GM12878 (cell line): ENCODE measurements around the gene DYNLT4. TPM values are rescaled to one million over a fixed set of nuclear protein-coding genes. Genes with fewer than 3 reads are reported as not detected.

Source experiments
- ATAC-seq: fragments of 200-7000 bp; cut with Tn5 transposase; 3 replicates; pipeline ENCODE4 v1.9.1; 2020; ENCODE audit warnings: mild to moderate bottlenecking, moderate library complexity
- BruUV-seq: library from RNA; stranded (reverse); fragments of 400-500 nt; replicated peaks from 2 replicates; lab custom pipeline; 2021; lab: Mats Ljungman, UMichigan
- CTCF ChIA-PET: fragments of 300-600 bp; sonication (Branson Sonifier 250); formaldehyde crosslinking; extraction: SDS; loops from one replicate; lab custom pipeline; 2021; ENCODE audit warnings: inconsistent platforms; lab: Yijun Ruan, JAX
- POLR2A ChIA-PET: fragments of 350-600 bp; formaldehyde crosslinking; extraction: SDS; loops from one replicate; lab custom pipeline; 2021; ENCODE audit warnings: inconsistent platforms; lab: Charles Lee
- RAD21 ChIA-PET: fragments of 300-600 bp; sonication (Branson Sonifier 250); formaldehyde crosslinking; loops from one replicate; lab custom pipeline; 2023; ENCODE audit warnings: antibody characterized with exemption; ENCODE audit not compliant: unreplicated experiment; lab: Charles Lee
- SMC1A ChIA-PET: fragments of 300-600 bp; sonication (Branson Sonifier 250); formaldehyde crosslinking; loops from one replicate; lab custom pipeline; 2023; ENCODE audit not compliant: unreplicated experiment, uncharacterized antibody; lab: Charles Lee
- DNase-seq: peaks from one replicate; pipeline ENCODE4 v3.0.0-alpha.2; 2011; ENCODE audit warnings: low read depth, low spot score
- FAIRE-seq: peaks from 3 replicates; lab custom pipeline; 2011; peaks lifted over from hg19 to GRCh38; lab: Jason Lieb, UNC
- H2AFZ ChIP-seq: 2 replicates; pipeline ENCODE4 v1.6.0; 2011; ENCODE audit warnings: low read depth, low read length, control low read depth; ENCODE audit not compliant: control insufficient read depth
- H3K27ac ChIP-seq: 2 replicates; pipeline ENCODE4 v1.5.1; 2011; ENCODE audit warnings: control low read depth; ENCODE audit not compliant: control insufficient read depth, insufficient read depth
- H3K27me3 ChIP-seq, 2 experiments: replicated peaks in 1 of 2; 2 replicates each; pipeline versions ENCODE4 v1.6.0 to v1.6.1; 2011; ENCODE audit warnings: low read length in 1 of 2; ENCODE audit not compliant: control insufficient read depth in 2 of 2, insufficient read depth in 2 of 2
- H3K36me3 ChIP-seq, 2 experiments: 2 replicates each; pipeline ENCODE4 v1.5.1; 2011; ENCODE audit warnings: low read length in 1 of 2; ENCODE audit not compliant: control insufficient read depth in 2 of 2, insufficient read depth in 2 of 2
- H3K4me1 ChIP-seq: 2 replicates; pipeline ENCODE4 v1.6.1; 2011; ENCODE audit warnings: mild to moderate bottlenecking, low read length, moderate library complexity, mixed read lengths; ENCODE audit not compliant: control insufficient read depth, insufficient read depth
- H3K4me2 ChIP-seq: 2 replicates; pipeline ENCODE4 v1.6.0; 2011; ENCODE audit warnings: control low read depth; ENCODE audit not compliant: control insufficient read depth, insufficient read depth
- H3K4me3 ChIP-seq: fragments of 200-600 bp; sonication (generic); 2 replicates; pipeline ENCODE4 v1.5.1; 2016
- H3K79me2 ChIP-seq: 2 replicates; pipeline ENCODE4 v1.6.0; 2011; ENCODE audit warnings: low read length; ENCODE audit not compliant: control insufficient read depth, insufficient read depth
- H3K9ac ChIP-seq: 2 replicates; pipeline ENCODE4 v1.8.0; 2011; ENCODE audit warnings: low read length, control low read depth, mixed read lengths; ENCODE audit not compliant: control insufficient read depth, insufficient read depth
- H3K9me3 ChIP-seq: replicated peaks from 3 replicates; pipeline ENCODE4 v1.5.1; 2011; ENCODE audit warnings: mild to moderate bottlenecking, low read length; ENCODE audit not compliant: control insufficient read depth, insufficient read depth
- H4K20me1 ChIP-seq: 2 replicates; pipeline ENCODE4 v1.6.0; 2011; ENCODE audit not compliant: control insufficient read depth, insufficient read depth
- CBX5 ChIP-seq: sonication (generic); IDR thresholded peaks from 2 replicates; pipeline ENCODE4 v1.6.1; 2016; ENCODE audit warnings: low read depth, moderate library complexity, mild to moderate bottlenecking, inconsistent platforms
- CHD1 ChIP-seq: IDR thresholded peaks from 2 replicates; pipeline ENCODE4 v1.6.1; 2012; ENCODE audit warnings: low read depth, low read length, improper control_type of control experiment
- CHD2 ChIP-seq: IDR thresholded peaks from 2 replicates; pipeline ENCODE4 v1.6.1; 2011; ENCODE audit warnings: low read depth, low read length, improper control_type of control experiment, borderline replicate concordance
- CHD4 ChIP-seq: fragments of 200-600 bp; sonication (generic); IDR thresholded peaks from 2 replicates; pipeline ENCODE4 v1.6.1; 2016; ENCODE audit warnings: mild to moderate bottlenecking
- FOXK2 ChIP-seq: fragments of 450-650 bp; IDR thresholded peaks from 2 replicates; pipeline ENCODE4 v1.6.1; 2017; ENCODE audit warnings: mild to moderate bottlenecking, moderate library complexity
- HCFC1 ChIP-seq: fragments of 150-350 bp; IDR thresholded peaks from 2 replicates; pipeline ENCODE4 v1.6.1; 2014; ENCODE audit warnings: low read length
- HDGF ChIP-seq: fragments of 450-650 bp; IDR thresholded peaks from 2 replicates; pipeline ENCODE4 v1.6.1; 2016; ENCODE audit warnings: antibody characterized with exemption
- IKZF2 ChIP-seq, 2 experiments: fragments of 450-650 bp; IDR thresholded peaks; 2 replicates each; pipeline ENCODE4 v1.6.1; 2017; ENCODE audit warnings: mild to moderate bottlenecking in 2 of 2, moderate library complexity in 2 of 2
- JUND ChIP-seq: IDR thresholded peaks from 2 replicates; pipeline ENCODE4 v1.6.1; 2012; ENCODE audit warnings: low read depth, mild to moderate bottlenecking, low read length, improper control_type of control experiment, moderate library complexity
- LARP7 ChIP-seq: fragments of 450-650 bp; IDR thresholded peaks from 2 replicates; pipeline ENCODE4 v1.6.1; 2017; ENCODE audit warnings: mild to moderate bottlenecking
- MEF2B ChIP-seq: fragments of 450-650 bp; IDR thresholded peaks from 2 replicates; pipeline ENCODE4 v1.6.1; 2018; ENCODE audit warnings: mild to moderate bottlenecking, moderate library complexity; ENCODE audit not compliant: partially characterized antibody, poor library complexity, severe bottlenecking
- MTA3 ChIP-seq: IDR thresholded peaks from 2 replicates; pipeline ENCODE4 v1.6.1; 2012; ENCODE audit warnings: low read length, inconsistent platforms, borderline replicate concordance
- NFYA ChIP-seq: IDR thresholded peaks from 2 replicates; pipeline ENCODE4 v1.6.1; 2011; ENCODE audit warnings: low read depth, mild to moderate bottlenecking, low read length, improper control_type of control experiment, borderline replicate concordance
- PAX5 ChIP-seq: IDR thresholded peaks from 2 replicates; pipeline ENCODE4 v1.6.1; 2011; ENCODE audit warnings: low read depth, low read length, borderline replicate concordance
- RELA ChIP-seq: fragments of 450-650 bp; IDR thresholded peaks from 2 replicates; pipeline ENCODE4 v1.8.0; 2014; ENCODE audit warnings: borderline replicate concordance; ENCODE audit not compliant: partially characterized antibody
- RUNX3 ChIP-seq: IDR thresholded peaks from 2 replicates; pipeline ENCODE4 v1.6.1; 2012; ENCODE audit warnings: low read length, inconsistent platforms
- SMARCA5 ChIP-seq: fragments of 450-650 bp; IDR thresholded peaks from 2 replicates; pipeline ENCODE4 v1.6.1; 2017; ENCODE audit warnings: mild to moderate bottlenecking
- SPI1 ChIP-seq: IDR thresholded peaks from 2 replicates; pipeline ENCODE4 v1.6.1; 2011; ENCODE audit warnings: low read depth, mild to moderate bottlenecking, low read length, moderate library complexity, borderline replicate concordance; ENCODE audit not compliant: insufficient read depth
- STAT1 ChIP-seq: fragments of 450-650 bp; conservative IDR thresholded peaks from 2 replicates; pipeline ENCODE4 v1.6.1; 2014; ENCODE audit warnings: antibody characterized with exemption, mild to moderate bottlenecking
- SUPT20H ChIP-seq: IDR thresholded peaks from 2 replicates; pipeline ENCODE4 v1.6.1; 2011; ENCODE audit warnings: low read depth, mild to moderate bottlenecking, low read length, moderate library complexity, borderline replicate concordance; ENCODE audit not compliant: control insufficient read depth
- TAF1 ChIP-seq: IDR thresholded peaks from 2 replicates; pipeline ENCODE4 v1.6.1; 2011; ENCODE audit warnings: mild to moderate bottlenecking, low read depth, low read length, borderline replicate concordance
- YBX1 ChIP-seq: fragments of 450-650 bp; IDR thresholded peaks from 2 replicates; pipeline ENCODE4 v1.6.1; 2016; ENCODE audit warnings: antibody characterized with exemption
- WGBS: methylation state at CpG from one replicate; pipeline ENCODE4 v1.1.6; 2016; ENCODE audit warnings: low lambda C conversion rate; ENCODE audit not compliant: insufficient replicate concordance, insufficient coverage; ENCODE audit errors: missing lambda C conversion rate; 5-methylcytosine and 5-hydroxymethylcytosine counted together
- in situ Hi-C: fragments of 300-500 bp; cut with MboI; formaldehyde crosslinking; loops from 9 replicates; pipeline ENCODE4 v1.14.3; 2018; ENCODE audit warnings: mixed read lengths
- intact Hi-C: fragments of 100-400 bp; cut with micrococcal nuclease; formaldehyde crosslinking; loops from one replicate; pipeline ENCODE4 v1.14.2; 2022; ENCODE audit not compliant: unreplicated experiment
- polyA plus RNA-seq, 11 experiments: library from polyadenylated mRNA; depleted of rRNA in 4 of 11; unstranded in 6 of 11; stranded (reverse) in 5 of 11; fragments of >200 nt; fragmentation: Nextera tagmentation in 4 of 11; fragmentation: Illumina TruSeq in 1 of 11; extraction: Ambion mirVana in 4 of 11; extraction: Trizol in 1 of 11; gene quantifications; 1 replicate in 1 of 11; 2 replicates in 10 of 11; pipeline versions ENCODE4 v1.2.1 to v1.2.3, GENCODE V29; 2011 to 2016; ENCODE audit warnings: inconsistent platforms in 2 of 11, missing spikeins in 2 of 11, low read depth in 1 of 11
- total RNA-seq, 4 experiments: library from RNA; depleted of rRNA in 3 of 4; stranded (reverse); fragments of >200 nt in 3 of 4; fragmentation: Illumina TruSeq in 1 of 4; extraction: Trizol in 1 of 4; gene quantifications; 2 replicates each; pipeline versions ENCODE4 v1.2.1 to v1.2.3, GENCODE V29; 2013 to 2021
- TF ChIP-seq, protein P1 (sequence below): fragments of 150-350 bp; IDR thresholded peaks from 2 replicates; pipeline ENCODE4 v1.6.1; 2016; ENCODE audit warnings: low read depth, low read length

The DYNLT4 gene
- total and polyA plus RNA-seq, 10 of the 15 experiments (the other 5 are each of a cell fraction or from before 2014, with no cell fraction given) = 0.23 to 0.28 TPM; not detected in 8

GRCh38 chr1:44787506-44787905 lies 19.6 kb downstream of the DYNLT4 start (continued):
- TF ChIP-seq MEF2B (no peak), CHD4 (no peak)
- TF ChIP-seq, protein P1, sequence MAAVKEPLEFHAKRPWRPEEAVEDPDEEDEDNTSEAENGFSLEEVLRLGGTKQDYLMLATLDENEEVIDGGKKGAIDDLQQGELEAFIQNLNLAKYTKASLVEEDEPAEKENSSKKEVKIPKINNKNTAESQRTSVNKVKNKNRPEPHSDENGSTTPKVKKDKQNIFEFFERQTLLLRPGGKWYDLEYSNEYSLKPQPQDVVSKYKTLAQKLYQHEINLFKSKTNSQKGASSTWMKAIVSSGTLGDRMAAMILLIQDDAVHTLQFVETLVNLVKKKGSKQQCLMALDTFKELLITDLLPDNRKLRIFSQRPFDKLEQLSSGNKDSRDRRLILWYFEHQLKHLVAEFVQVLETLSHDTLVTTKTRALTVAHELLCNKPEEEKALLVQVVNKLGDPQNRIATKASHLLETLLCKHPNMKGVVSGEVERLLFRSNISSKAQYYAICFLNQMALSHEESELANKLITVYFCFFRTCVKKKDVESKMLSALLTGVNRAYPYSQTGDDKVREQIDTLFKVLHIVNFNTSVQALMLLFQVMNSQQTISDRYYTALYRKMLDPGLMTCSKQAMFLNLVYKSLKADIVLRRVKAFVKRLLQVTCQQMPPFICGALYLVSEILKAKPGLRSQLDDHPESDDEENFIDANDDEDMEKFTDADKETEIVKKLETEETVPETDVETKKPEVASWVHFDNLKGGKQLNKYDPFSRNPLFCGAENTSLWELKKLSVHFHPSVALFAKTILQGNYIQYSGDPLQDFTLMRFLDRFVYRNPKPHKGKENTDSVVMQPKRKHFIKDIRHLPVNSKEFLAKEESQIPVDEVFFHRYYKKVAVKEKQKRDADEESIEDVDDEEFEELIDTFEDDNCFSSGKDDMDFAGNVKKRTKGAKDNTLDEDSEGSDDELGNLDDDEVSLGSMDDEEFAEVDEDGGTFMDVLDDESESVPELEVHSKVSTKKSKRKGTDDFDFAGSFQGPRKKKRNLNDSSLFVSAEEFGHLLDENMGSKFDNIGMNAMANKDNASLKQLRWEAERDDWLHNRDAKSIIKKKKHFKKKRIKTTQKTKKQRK = no peak

DNA sequence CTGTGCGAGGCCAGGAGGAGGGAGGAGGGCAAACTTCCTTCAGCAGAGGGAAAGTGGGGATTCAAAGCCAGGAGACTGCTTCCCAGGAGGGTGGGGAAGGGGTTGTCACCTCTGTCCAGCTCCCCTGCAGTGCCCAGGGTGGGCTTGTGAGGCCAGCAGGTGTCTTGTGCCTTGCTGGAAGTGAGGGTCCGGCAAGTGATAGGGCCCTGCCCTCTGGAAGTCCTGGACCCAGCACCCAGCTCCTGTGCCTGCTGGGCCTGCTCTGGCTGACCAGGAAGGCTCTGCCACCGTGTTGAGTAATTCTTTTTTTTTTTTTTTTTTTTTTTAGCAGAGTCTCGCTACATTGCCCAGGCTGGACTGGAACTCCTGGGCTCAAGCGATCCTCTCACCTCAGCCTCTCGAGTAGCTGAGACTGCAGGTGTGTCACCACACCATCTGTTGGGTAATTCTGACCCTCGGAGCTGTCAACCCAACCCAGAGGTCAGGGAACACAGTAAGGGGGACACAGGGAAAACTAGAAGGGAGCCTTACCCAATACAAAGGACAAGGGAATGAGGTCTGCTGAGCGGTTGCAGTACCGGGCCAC lies 20.2 kb downstream of the DYNLT4 start:
- no peak for TF ChIP-seq LARP7
- no peak for TF ChIP-seq STAT1
- TF ChIP-seq NFYA = no peak
- TF ChIP-seq PAX5 = no peak
- no peak for TF ChIP-seq MTA3
- TF ChIP-seq YBX1 = no peak
- TF ChIP-seq SMARCA5 = no peak
- TF ChIP-seq RELA = no peak
- no peak for TF ChIP-seq RUNX3
- no peak for TF ChIP-seq IKZF2 (IDR thresholded peaks at IDR 0.05)
- TF ChIP-seq TAF1 = no peak
- no peak for TF ChIP-seq FOXK2
- TF ChIP-seq CBX5 = no peak
- no peak for TF ChIP-seq SUPT20H
- TF ChIP-seq CHD1 = no peak
- TF ChIP-seq HDGF = no peak
- TF ChIP-seq CHD2 = no peak
- TF ChIP-seq SPI1 = no peak
- no peak for TF ChIP-seq JUND
- no peak for TF ChIP-seq HCFC1
- H4K20me1 ChIP-seq = no peaks in the 10 kb centered on the region
- in situ Hi-C loops (no loop called here), intact Hi-C loops (no loop called here)
- no peaks in the 10 kb centered on the region for H3K27me3 ChIP-seq
- no peak overlapping the region for H3K4me3 ChIP-seq
- peak overlapping the region; percentile 41; the same call in 1 of the 2 replicates for H3K9ac ChIP-seq
- no peaks in the 10 kb centered on the region; the same call in 1 of the 2 replicates for H3K79me2 ChIP-seq
- ChIA-PET POLR2A (interaction anchor here (0.5 to 2.4 kb wide), 5 partner anchors 11 to 804 kb away, joined by 3 to 9 read pairs (median 5); partner anchors contain the start of gene RPS8), SMC1A (interaction anchor here (0.7 to 2.5 kb wide), 4 partner anchors 12 to 513 kb away, joined by 3 to 12 read pairs (median 5); partner anchors contain the start of genes HECTD3, RPS8 and UROD), RAD21 (interaction anchor here (0.7 to 1.4 kb wide), 3 partner anchors 13 to 56 kb away, joined by 4 to 7 read pairs (median 4); partner anchors contain the start of genes PLK3 and RNU5D-1), CTCF (interaction anchor here (0.7 to 5.2 kb wide), 14 partner anchors 10 to 706 kb away, joined by 3 to 40 read pairs (median 3); partner anchors contain the start of genes HECTD3, PLK3, RNU5D-1 and RPS8)
- FAIRE-seq (no peak), ATAC-seq (no peak), DNase-seq (no peak)
- H3K4me1 ChIP-seq = peaks cover 30% of the 10 kb centered on the region
- no peaks in the 10 kb centered on the region for H3K9me3 ChIP-seq
- H3K36me3 ChIP-seq = peaks cover 0 to 3% of the 10 kb centered on the region in 2 experiments; a peak in 1 of 4 replicates
- H3K27ac ChIP-seq = no peak overlapping the region
- H2AFZ ChIP-seq = peak overlapping the region; percentile 95
- no TSS peak for BruUV-seq
- H3K4me2 ChIP-seq = peak overlapping the region; percentile 90
- WGBS = 83% methylated on average over 6 of the region's 9 CpGs
